MM.1S (cell line): ENCODE data around the gene FHIT.

Source experiments
- DNase-seq: peaks from one replicate; pipeline ENCODE4 v3.0.0-alpha.2; 2015
- H2AFZ ChIP-seq: fragments of 300-600 bp; sonication (generic); 2 replicates; pipeline ENCODE4 v1.6.0; 2016; ENCODE audit warnings: antibody characterized with exemption, low read length
- H3F3A ChIP-seq: fragments of 300-600 bp; sonication (generic); 2 replicates; pipeline ENCODE4 v1.6.1; 2016; ENCODE audit warnings: mild to moderate bottlenecking, antibody characterized with exemption, low read length, moderate library complexity, mixed read lengths; ENCODE audit not compliant: insufficient read depth
- H3K27ac ChIP-seq: fragments of 300-600 bp; sonication (generic); 2 replicates; pipeline ENCODE4 v1.5.1; 2016; ENCODE audit warnings: mild to moderate bottlenecking, low read length
- H3K27me3 ChIP-seq: fragments of 300-600 bp; sonication (generic); replicated peaks from 2 replicates; pipeline ENCODE4 v1.6.0; 2016; ENCODE audit warnings: low read length; ENCODE audit not compliant: insufficient read depth
- H3K36me3 ChIP-seq: fragments of 300-600 bp; sonication (generic); replicated peaks from 2 replicates; pipeline ENCODE4 v1.6.1; 2016; ENCODE audit warnings: mild to moderate bottlenecking, low read length, mixed read lengths; ENCODE audit not compliant: insufficient read depth
- H3K4me1 ChIP-seq: fragments of 300-600 bp; sonication (generic); 2 replicates; pipeline ENCODE4 v1.6.1; 2016; ENCODE audit warnings: low read length, mixed read lengths
- H3K4me2 ChIP-seq: fragments of 300-600 bp; sonication (generic); 2 replicates; pipeline ENCODE4 v1.6.0; 2016; ENCODE audit warnings: low read depth, low read length
- H3K4me3 ChIP-seq: fragments of 300-600 bp; sonication (generic); 2 replicates; pipeline ENCODE4 v1.5.1; 2016; ENCODE audit warnings: low read length, mixed read lengths
- H3K79me2 ChIP-seq: fragments of 300-600 bp; sonication (generic); 2 replicates; pipeline ENCODE4 v1.6.1; 2016; ENCODE audit warnings: mixed run types, low read length, mixed read lengths
- H3K9ac ChIP-seq: fragments of 300-600 bp; sonication (generic); 2 replicates; pipeline ENCODE4 v1.6.1; 2016; ENCODE audit warnings: low read length, mixed read lengths
- H3K9me2 ChIP-seq: fragments of 300-600 bp; sonication (generic); replicated peaks from 2 replicates; pipeline ENCODE4 v1.6.1; 2016; ENCODE audit warnings: mild to moderate bottlenecking, low read length, mixed read lengths; ENCODE audit not compliant: insufficient read depth
- H3K9me3 ChIP-seq: fragments of 300-600 bp; sonication (generic); replicated peaks from 2 replicates; pipeline ENCODE4 v1.6.1; 2016; ENCODE audit warnings: mild to moderate bottlenecking, low read length, mixed read lengths; ENCODE audit not compliant: insufficient read depth
- H4K20me1 ChIP-seq: fragments of 300-600 bp; sonication (generic); 2 replicates; pipeline ENCODE4 v1.6.1; 2016; ENCODE audit warnings: mild to moderate bottlenecking, low read length, moderate library complexity, mixed read lengths; ENCODE audit not compliant: insufficient read depth
- CTCF ChIP-seq: fragments of 300-600 bp; sonication (generic); IDR thresholded peaks from 2 replicates; pipeline ENCODE4 v1.5.1; 2016; ENCODE audit warnings: antibody characterized with exemption, low read length, mixed read lengths
- EZH2 ChIP-seq: fragments of 300-600 bp; sonication (generic); optimal IDR thresholded peaks from 2 replicates; pipeline ENCODE3; 2017; ENCODE audit warnings: low read depth, mild to moderate bottlenecking, antibody characterized with exemption, low read length, mixed read lengths
- EZH2phosphoT487 ChIP-seq: fragments of 300-600 bp; sonication (generic); IDR thresholded peaks from 2 replicates; pipeline ENCODE4 v1.6.1; 2018; ENCODE audit warnings: antibody characterized with exemption, low read length

FHIT gene

GRCh38 chr3:60045686-60046085, 1205.6 kb downstream of the FHIT start:
- TF ChIP-seq EZH2 (no peak), CTCF (no peak), EZH2phosphoT487 (no peak)
- Histone ChIP-seq H4K20me1 (no peaks in the 10 kb centered on the region), H3K36me3 (no peaks in the 10 kb centered on the region), H3K27me3 (no peaks in the 10 kb centered on the region), H3K4me1 (peaks cover 4% of the 10 kb centered on the region; the same call in 1 of the 2 replicates), H3K27ac (no peak overlapping the region), H3K9me3 (no peaks in the 10 kb centered on the region), H3K9me2 (no peaks in the 10 kb centered on the region), H3F3A (no peaks in the 10 kb centered on the region), H3K4me2 (no peak overlapping the region), H3K4me3 (no peak overlapping the region), H2AFZ (no peak overlapping the region), H3K79me2 (no peaks in the 10 kb centered on the region), H3K9ac (no peak overlapping the region)
- DNase-seq = no peak

GRCh38 chr3:60036803-60037202, 1214.4 kb downstream of the FHIT start:
- Histone ChIP-seq H3K9me2 (no peaks in the 10 kb centered on the region), H3K9ac (no peak overlapping the region), H3K79me2 (no peaks in the 10 kb centered on the region), H3K27ac (no peak overlapping the region), H2AFZ (no peak overlapping the region), H3K27me3 (no peaks in the 10 kb centered on the region), H3K4me2 (no peak overlapping the region), H3K9me3 (no peaks in the 10 kb centered on the region), H3K4me3 (no peak overlapping the region), H3K36me3 (no peaks in the 10 kb centered on the region), H4K20me1 (no peaks in the 10 kb centered on the region), H3F3A (no peaks in the 10 kb centered on the region), H3K4me1 (no peaks in the 10 kb centered on the region)
- no peak for DNase-seq
- TF ChIP-seq CTCF (no peak), EZH2 (no peak), EZH2phosphoT487 (no peak)

DNA sequence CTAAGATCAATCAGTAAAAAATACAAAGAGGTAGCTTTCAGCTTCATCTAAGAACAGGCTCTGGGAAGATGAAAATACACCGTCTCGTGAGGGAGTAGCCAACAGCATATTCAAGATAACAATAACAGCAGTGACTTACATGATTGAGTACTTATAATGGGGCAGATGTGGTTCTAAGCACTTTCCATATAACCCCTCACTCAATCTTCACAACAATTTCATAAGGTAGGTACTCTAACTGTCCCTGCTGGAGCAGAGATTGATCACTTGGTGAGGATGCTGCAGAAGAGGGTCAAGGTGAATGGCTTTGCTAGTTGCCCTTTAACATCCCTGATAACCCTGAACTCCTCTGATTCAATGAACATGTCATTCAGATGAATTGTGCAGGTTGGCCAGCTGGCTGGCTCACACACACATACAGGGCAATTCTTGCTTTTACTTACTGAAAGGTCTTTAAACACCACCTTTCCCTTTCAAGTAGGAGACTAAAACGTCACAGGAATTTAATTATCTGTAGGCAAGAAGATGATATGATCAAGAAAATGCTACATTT, 1217.3 kb downstream of the FHIT start:
- DNase-seq = no peak
- Histone ChIP-seq H3K9me2 (no peaks in the 10 kb centered on the region), H3K9ac (no peak overlapping the region), H3K4me3 (no peak overlapping the region), H3K4me1 (no peaks in the 10 kb centered on the region), H3K4me2 (no peak overlapping the region), H3K36me3 (no peaks in the 10 kb centered on the region), H4K20me1 (no peaks in the 10 kb centered on the region), H3K9me3 (no peaks in the 10 kb centered on the region), H3K79me2 (no peaks in the 10 kb centered on the region), H3K27me3 (no peaks in the 10 kb centered on the region), H3K27ac (no peak overlapping the region), H2AFZ (no peak overlapping the region), H3F3A (no peaks in the 10 kb centered on the region)
- TF ChIP-seq CTCF (no peak), EZH2phosphoT487 (no peak), EZH2 (no peak)
